GM12801 (cell line): ENCODE results near the gene NME3.

Experiments
- CTCF ChIP-seq: IDR thresholded peaks from one replicate; pipeline ENCODE4 v1.5.1; 2011; ENCODE audit warnings: control low read depth; ENCODE audit not compliant: insufficient read length; ENCODE audit errors: extremely low read depth

Gene NME3

DNA sequence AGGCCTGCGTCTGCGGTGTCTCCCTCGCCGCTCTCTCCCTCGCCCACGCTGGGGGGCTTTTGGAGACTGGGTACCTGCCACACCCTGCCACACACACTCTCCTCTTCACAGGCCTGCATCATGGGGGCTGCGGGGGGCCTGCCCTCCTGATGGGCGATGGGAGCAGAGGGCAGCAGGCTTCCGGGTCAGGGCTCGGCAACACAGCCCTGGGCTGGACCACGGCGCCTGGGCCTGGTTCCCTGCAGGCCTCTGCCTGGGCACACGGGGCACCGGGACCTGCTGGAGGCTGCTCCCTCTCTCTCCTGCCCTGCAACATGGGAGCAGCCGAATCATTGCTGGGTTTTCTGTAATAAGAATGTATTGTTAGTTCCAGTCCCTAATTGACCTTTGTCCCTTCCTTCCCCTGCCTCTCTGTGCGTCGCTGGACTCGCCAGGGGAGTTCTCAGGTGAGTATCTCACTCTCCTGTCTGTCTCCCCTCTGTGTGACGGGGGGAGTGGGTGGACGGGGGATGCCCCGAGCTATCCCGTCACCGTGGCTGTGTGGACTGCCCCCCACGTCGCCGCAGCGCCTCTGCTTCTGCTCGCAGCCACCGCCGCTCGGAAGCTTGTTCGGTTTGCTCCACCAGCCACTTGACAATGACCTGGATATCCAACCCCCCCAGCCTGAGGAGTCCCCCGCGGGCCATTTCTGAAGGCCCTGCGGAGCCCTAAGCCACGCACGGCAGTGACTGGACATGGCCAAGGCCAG is 13.5 kb downstream of the NME3 start:
- no peak for TF ChIP-seq CTCF

- no peak for TF ChIP-seq CTCF
Observed at GRCh38 chr16:1754204-1754603, 17.1 kb downstream of the NME3 start.

GRCh38 chr16:1752853-1753252 is 18.5 kb downstream of the NME3 start:
- TF ChIP-seq CTCF, result no peak

DNA sequence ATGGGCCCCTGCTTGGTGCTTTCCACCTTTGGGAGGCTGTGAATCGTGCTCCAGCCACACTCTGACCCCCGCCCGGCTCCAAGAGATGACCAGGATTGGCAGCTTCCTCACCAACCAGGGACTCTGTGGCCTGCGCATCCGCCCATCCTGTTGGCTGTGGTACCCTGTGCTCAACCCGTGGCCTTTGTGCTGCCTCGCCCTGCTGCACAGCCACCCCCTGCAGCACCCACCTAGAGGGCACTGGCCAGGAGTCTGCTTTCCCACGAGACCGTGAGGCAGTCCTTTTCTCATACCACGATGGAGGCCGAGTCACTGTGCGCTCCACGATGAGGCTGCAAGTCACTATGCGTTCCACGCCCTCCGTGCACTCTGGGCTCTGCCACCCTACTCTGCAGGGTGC is 19.4 kb downstream of the NME3 start:
- no peak for TF ChIP-seq CTCF

DNA sequence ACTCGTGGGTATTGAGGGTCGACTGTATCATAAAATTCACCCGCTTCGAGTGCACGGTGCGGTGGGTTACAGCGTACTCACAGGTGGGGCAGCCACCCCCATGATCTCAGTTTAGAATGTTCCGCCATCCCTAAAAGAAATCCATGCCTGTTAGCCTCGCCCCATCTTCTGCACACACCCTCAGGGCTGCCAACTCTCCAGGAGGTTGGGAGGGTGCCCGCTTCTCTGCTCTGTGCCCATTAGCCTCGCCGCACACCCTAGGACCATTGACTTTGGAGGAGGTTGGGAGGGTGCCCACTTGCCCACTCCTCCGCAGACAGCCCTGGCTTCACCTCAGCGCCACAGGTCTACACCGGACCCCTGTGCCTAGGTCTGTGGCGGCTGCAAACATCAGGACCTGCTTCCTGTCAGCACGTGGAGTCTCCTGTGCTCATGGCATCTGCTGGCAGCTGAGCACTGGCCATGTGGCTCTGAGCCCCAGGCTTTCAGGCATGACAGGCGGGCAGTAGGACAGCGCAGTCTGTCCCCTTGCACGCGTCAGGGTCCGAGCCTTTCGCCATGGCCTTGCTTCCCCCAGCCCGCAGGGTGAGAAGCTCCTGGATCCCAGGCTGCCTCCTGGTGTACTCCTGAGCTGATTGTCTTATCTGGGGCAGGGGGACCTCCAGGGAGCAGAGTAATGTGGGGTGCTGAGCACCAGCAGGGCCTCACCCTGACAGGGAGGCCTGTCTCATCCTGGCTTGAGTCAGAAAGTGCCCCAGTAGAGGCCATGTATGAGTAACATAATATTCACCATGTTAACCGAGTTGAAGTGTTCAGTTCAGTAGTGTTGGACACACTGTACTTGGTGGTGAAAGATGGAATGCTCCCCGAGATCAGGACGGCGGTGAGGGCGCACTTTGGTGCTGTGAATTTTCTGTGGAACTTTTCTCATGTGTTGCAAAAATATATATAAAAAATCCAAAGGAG is 21.9 kb downstream of the NME3 start:
- TF ChIP-seq CTCF, result no peak

GRCh38 chr16:1747934-1748333 is 23.4 kb downstream of the NME3 start:
- no peak for TF ChIP-seq CTCF

- TF ChIP-seq CTCF, result no peak
Observed at GRCh38 chr16:1746693-1747195, 24.6 kb downstream of the NME3 start.
